PC-9 (cell line): ENCODE measurements around the gene EPHB4. TPM values are rescaled to one million over a fixed set of nuclear protein-coding genes. Genes with fewer than 3 reads are reported as not detected.

Source experiments
- BruUV-seq: library from RNA; stranded (reverse); fragments of 400-500 nt; replicated peaks from 2 replicates; lab custom pipeline; 2021; lab: Mats Ljungman, UMichigan
- CTCF ChIA-PET: fragments of 300-600 bp; sonication (Branson Sonifier 250); formaldehyde crosslinking; loops from one replicate; lab custom pipeline; 2022; ENCODE audit warnings: antibody characterized with exemption; lab: Charles Lee
- POLR2A ChIA-PET: fragments of 300-600 bp; sonication (Branson Sonifier 250); formaldehyde crosslinking; loops from one replicate; lab custom pipeline; 2022; ENCODE audit warnings: antibody characterized with exemption; ENCODE audit not compliant: unreplicated experiment; lab: Charles Lee
- DNase-seq, 2 experiments: peaks; one replicate each; pipeline versions ENCODE4 v3.0.0 to v3.0.0-alpha.2; 2015 to 2022; ENCODE audit warnings: mixed read lengths in 1 of 2
- H2AFZ ChIP-seq: fragments of 200-600 bp; sonication (generic); 2 replicates; pipeline ENCODE4 v1.8.1; 2017; ENCODE audit warnings: antibody characterized with exemption
- H3F3A ChIP-seq: fragments of 200-600 bp; sonication (generic); 2 replicates; pipeline ENCODE4 v1.8.1; 2017; ENCODE audit warnings: antibody characterized with exemption, mild to moderate bottlenecking, low read depth; ENCODE audit not compliant: insufficient read depth
- H3K27ac ChIP-seq: fragments of 200-600 bp; sonication (generic); 2 replicates; pipeline ENCODE4 v1.6.1; 2016; ENCODE audit warnings: mixed run types
- H3K27me3 ChIP-seq: fragments of 200-600 bp; sonication (generic); 2 replicates; pipeline ENCODE4 v1.6.1; 2016; ENCODE audit warnings: low read depth, mixed run types; ENCODE audit not compliant: insufficient read depth
- H3K36me3 ChIP-seq: fragments of 200-600 bp; sonication (generic); 2 replicates; pipeline ENCODE4 v1.6.1; 2016; ENCODE audit warnings: low read depth, mixed run types
- H3K4me1 ChIP-seq: fragments of 200-600 bp; sonication (generic); replicated peaks from 2 replicates; pipeline ENCODE4 v1.6.1; 2016; ENCODE audit warnings: mixed run types; ENCODE audit not compliant: insufficient read depth
- H3K4me2 ChIP-seq: fragments of 200-600 bp; sonication (generic); 2 replicates; pipeline ENCODE4 v1.6.1; 2017; ENCODE audit warnings: mixed run types
- H3K4me3 ChIP-seq: fragments of 200-600 bp; sonication (generic); 2 replicates; pipeline ENCODE4 v1.6.1; 2016; ENCODE audit warnings: mixed run types
- H3K79me2 ChIP-seq: fragments of 200-600 bp; sonication (generic); 2 replicates; pipeline ENCODE4 v1.6.1; 2017; ENCODE audit warnings: low read depth, mixed run types
- H3K9me2 ChIP-seq: fragments of 200-600 bp; sonication (generic); 2 replicates; pipeline ENCODE4 v1.8.1; 2017; ENCODE audit warnings: mild to moderate bottlenecking; ENCODE audit not compliant: insufficient read depth
- H3K9me3 ChIP-seq: fragments of 200-600 bp; sonication (generic); 2 replicates; pipeline ENCODE4 v1.8.1; 2016; ENCODE audit warnings: low read depth; ENCODE audit not compliant: insufficient read depth
- H4K20me1 ChIP-seq: fragments of 200-600 bp; sonication (generic); 2 replicates; pipeline ENCODE4 v1.8.1; 2017; ENCODE audit not compliant: insufficient read depth
- CTCF ChIP-seq: fragments of 200-600 bp; sonication (generic); conservative IDR thresholded peaks from 2 replicates; pipeline ENCODE4 v1.6.1; 2017; ENCODE audit warnings: mixed run types, antibody characterized with exemption, mild to moderate bottlenecking, moderate library complexity
- EZH2 ChIP-seq: fragments of 200-600 bp; sonication (generic); IDR thresholded peaks from 2 replicates; pipeline ENCODE4 v1.8.0; 2017; ENCODE audit warnings: antibody characterized with exemption, low read depth
- intact Hi-C: fragments of 100-400 bp; cut with micrococcal nuclease; formaldehyde crosslinking; loops from one replicate; pipeline ENCODE4 v1.10.0; 2022; ENCODE audit not compliant: unreplicated experiment
- total RNA-seq: library from RNA; stranded (reverse); gene quantifications from 2 replicates; pipeline ENCODE4 v1.2.3, GENCODE V29; 2021

Gene EPHB4
- total RNA-seq, 1 experiment from 2014 or later = 79.4 TPM

- no peaks in the 10 kb centered on the region for H3K9me3 ChIP-seq
- peak overlapping the region; percentile 86 for H3K4me2 ChIP-seq
- H3K4me1 ChIP-seq = peaks cover 12% of the 10 kb centered on the region; the same call in 1 of the 2 replicates
- TF ChIP-seq CTCF (no peak), EZH2 (no peak)
- intact Hi-C loops = loop anchor here (5.0 to 10.0 kb wide), 5 partner anchors 42 to 240 kb away; partner anchors contain the start of genes FBXO24, GIGYF1, LRCH4 and TRIP6
- BruUV-seq = no TSS peak
- peak overlapping the region; percentile 68; the same call in 1 of the 2 replicates for H3K4me3 ChIP-seq
- ChIA-PET CTCF (interaction anchor here (0.5 to 1.5 kb wide), 5 partner anchors 11 to 120 kb away, joined by 3 to 9 read pairs (median 3); partner anchors contain the start of gene POP7), POLR2A (interaction anchor here (0.6 kb wide), 1 partner anchor 355 kb away, joined by 7 read pairs; no protein-coding TSS in a partner anchor)
- H3K27ac ChIP-seq = no peak overlapping the region
- no peaks in the 10 kb centered on the region for H3K36me3 ChIP-seq
- H3F3A ChIP-seq = no peaks in the 10 kb centered on the region
- no peak overlapping the region for H2AFZ ChIP-seq
- H4K20me1 ChIP-seq = 0 out of 2 replicates have a peak, but pooled peaks cover 6% of the 10 kb centered on the region
- H3K9me2 ChIP-seq = no peaks in the 10 kb centered on the region
- H3K79me2 ChIP-seq = peaks cover 4% of the 10 kb centered on the region; the same call in 1 of the 2 replicates
- DNase-seq = peak in 1 of 2 experiments; percentile 25
- H3K27me3 ChIP-seq = no peaks in the 10 kb centered on the region
These were observed 2.1 kb downstream of the EPHB4 start for GRCh38 chr7:100825215-100825671.

DNA sequence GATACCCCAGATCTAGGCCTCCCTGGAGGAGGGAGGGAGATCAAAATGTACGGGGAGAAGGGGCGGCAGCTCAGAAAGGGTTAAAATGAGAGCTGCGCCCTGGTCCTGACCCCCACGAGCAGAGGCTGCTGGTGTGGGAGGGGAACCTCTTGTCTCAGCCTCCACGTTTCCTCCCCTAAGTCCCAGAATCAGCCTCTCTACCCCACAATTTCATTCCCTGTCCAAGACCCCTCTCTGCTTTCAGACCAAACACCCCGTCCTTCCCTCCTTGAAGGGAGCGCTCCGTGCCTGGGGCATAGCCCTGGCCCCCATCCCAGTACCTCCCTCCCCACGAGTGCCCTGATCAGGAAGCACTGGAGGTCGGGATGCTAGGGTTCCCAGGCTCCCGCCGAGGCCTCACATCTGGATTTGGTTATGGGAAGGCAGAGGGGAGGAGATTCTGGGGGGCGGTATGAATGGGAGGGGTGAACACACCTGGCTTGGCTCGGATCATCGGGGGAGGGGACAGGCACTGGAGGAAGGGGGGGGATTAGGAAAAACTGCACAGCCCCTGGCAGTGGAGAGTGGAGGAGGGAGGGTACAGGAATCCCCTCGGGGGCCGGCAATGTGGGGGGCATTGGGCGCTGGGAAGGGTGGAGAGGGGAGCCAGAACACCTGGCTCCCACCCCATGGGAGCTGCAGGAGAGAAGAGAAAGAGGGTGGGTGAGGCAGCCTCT lies 2.7 kb downstream of the EPHB4 start:
- H3K9me2 ChIP-seq = no peaks in the 10 kb centered on the region
- H3K27me3 ChIP-seq = no peaks in the 10 kb centered on the region
- H3K4me3 ChIP-seq = no peak overlapping the region
- H3K4me1 ChIP-seq = peaks cover 12% of the 10 kb centered on the region; the same call in 1 of the 2 replicates
- H3F3A ChIP-seq = no peaks in the 10 kb centered on the region
- no peak overlapping the region for H2AFZ ChIP-seq
- CTCF ChIA-PET = no interaction called here
- no peaks in the 10 kb centered on the region for H3K9me3 ChIP-seq
- POLR2A ChIA-PET = no interaction called here
- H4K20me1 ChIP-seq = 0 out of 2 replicates have a peak, but pooled peaks cover 6% of the 10 kb centered on the region
- H3K79me2 ChIP-seq = peaks cover 4% of the 10 kb centered on the region; the same call in 1 of the 2 replicates
- H3K27ac ChIP-seq = no peak overlapping the region
- no TSS peak for BruUV-seq
- peak overlapping the region; percentile 86; the same call in 1 of the 2 replicates for H3K4me2 ChIP-seq
- DNase-seq = no peak
- no peak for TF ChIP-seq CTCF
- TF ChIP-seq EZH2 = no peak
- intact Hi-C loops = loop anchor here (5.0 to 10.0 kb wide), 5 partner anchors 43 to 240 kb away; partner anchors contain the start of genes FBXO24, GIGYF1, LRCH4 and TRIP6
- no peaks in the 10 kb centered on the region for H3K36me3 ChIP-seq

GRCh38 chr7:100823534-100823933 lies 3.8 kb downstream of the EPHB4 start:
- no peaks in the 10 kb centered on the region for H3K9me3 ChIP-seq
- intact Hi-C loops = loop anchor here (10.0 kb wide), 1 partner anchor 239 kb away; the partner anchor contains the start of genes FBXO24 and LRCH4
- no peak overlapping the region for H3K27ac ChIP-seq
- no peak overlapping the region for H3K4me2 ChIP-seq
- no peaks in the 10 kb centered on the region for H3K27me3 ChIP-seq
- ChIA-PET POLR2A (no interaction called here), CTCF (interaction anchor here (0.6 kb wide), 1 partner anchor 162 kb away, joined by 5 read pairs; no protein-coding TSS in a partner anchor)
- H3F3A ChIP-seq = no peaks in the 10 kb centered on the region
- H3K9me2 ChIP-seq = no peaks in the 10 kb centered on the region
- H3K4me3 ChIP-seq = no peak overlapping the region
- H3K4me1 ChIP-seq = peaks cover 12% of the 10 kb centered on the region; the same call in 1 of the 2 replicates
- no peaks in the 10 kb centered on the region for H3K36me3 ChIP-seq
- H2AFZ ChIP-seq = no peak overlapping the region
- no peak for DNase-seq
- no peak for TF ChIP-seq CTCF
- no peak for TF ChIP-seq EZH2
- no TSS peak for BruUV-seq
- H4K20me1 ChIP-seq = 0 out of 2 replicates have a peak, but pooled peaks cover 6% of the 10 kb centered on the region
- H3K79me2 ChIP-seq = peaks cover 4% of the 10 kb centered on the region; the same call in 1 of the 2 replicates
